Motor neuron (in vitro differentiated cells): ENCODE results near the gene CHI3L2. TPM values are rescaled to one million over a fixed set of nuclear protein-coding genes. Genes with fewer than 3 reads are reported as not detected.

Source experiments
- ATAC-seq, 8 experiments: fragments of 200-7000 bp; cut with Tn5 transposase; replicated peaks in 6 of 8; 2 replicates each; pipeline ENCODE4 v1.8.0; 2021; ENCODE audit warnings: mild to moderate bottlenecking in 8 of 8, moderate library complexity in 8 of 8
- H3K27ac ChIP-seq, 2 donors: fragments of 250-450 bp; sonication (Bioruptor Pico); 2 replicates each; pipeline ENCODE4 v1.9.0; 2021; ENCODE audit warnings: antibody characterized with exemption in 2 of 2, mild to moderate bottlenecking in 2 of 2, moderate library complexity in 1 of 2
- H3K4me1 ChIP-seq, 2 donors: fragments of 250-450 bp; sonication (Bioruptor Pico); replicated peaks in 1 of 2; 2 replicates each; pipeline ENCODE4 v1.6.1; 2021; ENCODE audit warnings: antibody characterized with exemption in 2 of 2, mild to moderate bottlenecking in 2 of 2, moderate library complexity in 1 of 2
- H3K4me3 ChIP-seq, 5 donors: fragments of 250-450 bp; sonication (Bioruptor Pico); 2 replicates each; pipeline ENCODE4 v1.9.0; 2021; ENCODE audit warnings: antibody characterized with exemption in 5 of 5, mild to moderate bottlenecking in 5 of 5, moderate library complexity in 4 of 5
- WGBS, 10 experiments: fragments of 450-650 bp; shearing (Covaris generic); methylation state at CpG; one replicate each; pipeline ENCODE4 v1.0.0; 2022; 5-methylcytosine and 5-hydroxymethylcytosine counted together
- in situ Hi-C, 9 experiments: fragments of 400-800 bp; cut with MboI; loops; one replicate each; pipeline ENCODE4 v1.15.0; 2021; ENCODE audit warnings: low sequenced_read_pairs in 9 of 9, low pct_unique_long_range_greater_than_20kb in 2 of 9; ENCODE audit not compliant: unreplicated experiment in 9 of 9
- total RNA-seq, 8 experiments: library from RNA; unstranded; fragments of 300-600 nt; gene quantifications; 2 replicates each; pipeline versions ENCODE4 v1.2.3 to v1.2.4, GENCODE V29; 2022

Gene CHI3L2
- total RNA-seq, 8 experiments from 2014 or later = 0.08 to 3.1 (median 0.88) TPM; not detected in 2

DNA sequence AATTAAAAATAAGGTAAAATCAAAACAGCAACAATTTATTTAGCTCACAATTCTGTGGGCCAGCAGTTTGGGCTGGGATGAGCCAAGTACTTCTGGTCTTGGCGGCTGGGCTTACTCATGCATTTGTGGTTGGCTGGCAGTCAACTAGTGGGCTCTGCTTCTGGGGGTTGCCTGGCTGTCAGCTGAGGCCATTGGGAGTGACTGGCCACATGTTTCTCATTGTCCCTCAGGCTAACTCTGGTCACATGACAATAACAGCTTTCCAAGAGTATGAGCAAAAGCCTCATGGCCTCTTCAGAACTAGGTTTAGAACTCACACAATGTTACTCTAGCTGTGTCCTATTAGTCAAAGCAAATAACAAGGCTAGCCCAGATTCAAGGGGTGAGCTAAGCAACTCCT, 47.6 kb downstream of the CHI3L2 start:
- WGBS, 10 experiments = 0 to 86% (median 0%) methylated on average over 1 of the region's 1 CpG; no CpG with 5 or more reads in 4 of the 10 experiments
- peak in 3 of 8 experiments; percentile 24 to 94 (median 90) for ATAC-seq
- in situ Hi-C loops = no loop called here
- H3K4me3 ChIP-seq = no peak overlapping the region
- peaks cover 9 to 15% of the 10 kb centered on the region in 2 donors for H3K4me1 ChIP-seq
- H3K27ac ChIP-seq = no peak overlapping the region

DNA sequence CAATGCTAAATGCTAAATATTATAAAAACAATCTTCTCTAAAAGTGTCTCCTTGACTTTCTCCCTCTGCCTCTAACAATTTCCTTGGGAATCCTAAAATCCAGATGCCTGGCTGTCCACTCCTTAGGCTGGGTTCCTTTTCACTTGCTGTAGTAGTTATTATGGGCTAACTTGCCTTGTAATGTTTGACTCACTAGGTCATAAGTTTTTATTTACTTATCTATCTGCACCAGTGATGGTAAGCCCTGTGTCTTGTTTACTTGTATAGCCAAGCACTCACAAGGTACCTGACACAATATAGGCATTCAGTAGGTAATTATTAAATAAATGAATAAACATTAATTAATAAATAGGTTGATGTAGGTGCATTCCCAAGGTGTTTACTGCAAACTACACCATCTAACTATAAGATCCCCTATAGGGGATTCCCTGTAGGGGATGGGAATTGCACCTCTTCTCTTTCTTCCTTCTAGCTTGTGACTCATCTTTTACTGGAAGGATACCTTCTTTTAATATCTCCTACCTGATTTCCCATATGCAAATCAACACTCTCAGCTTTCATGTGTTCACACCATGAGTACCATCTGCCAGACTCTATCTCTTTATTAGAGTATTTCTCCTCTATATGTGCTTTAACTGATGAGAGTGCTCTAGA, 48.4 kb downstream of the CHI3L2 start:
- ATAC-seq = no peak
- H3K4me3 ChIP-seq = no peak overlapping the region
- in situ Hi-C loops = no loop called here
- peaks cover 9 to 15% of the 10 kb centered on the region in 2 donors for H3K4me1 ChIP-seq
- H3K27ac ChIP-seq = no peak overlapping the region

DNA sequence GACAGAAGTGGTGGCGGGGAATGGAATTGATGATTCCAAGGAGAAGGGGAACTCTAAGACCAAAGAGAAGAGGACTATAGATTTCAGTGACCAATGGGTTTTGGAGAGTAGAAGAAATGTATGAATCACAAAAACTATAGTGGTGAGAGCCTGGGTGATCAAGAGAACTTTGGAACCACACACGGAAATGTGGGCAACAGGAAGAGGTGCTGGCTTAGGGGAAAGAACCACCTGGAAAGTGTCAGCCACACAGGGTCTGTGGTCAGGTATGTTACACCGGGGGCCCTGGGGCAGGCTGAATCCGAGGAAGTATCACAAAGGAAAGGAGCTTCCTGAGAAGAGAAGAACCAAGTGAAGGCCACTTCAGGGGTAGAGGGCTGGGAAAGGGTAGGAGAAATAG, 51.6 kb downstream of the CHI3L2 start:
- Histone ChIP-seq H3K27ac (no peak overlapping the region), H3K4me3 (no peak overlapping the region), H3K4me1 (no peaks in the 10 kb centered on the region)
- WGBS, 10 experiments = 0 to 100% (median 58%) methylated on average over 1 to 4 of the region's 4 CpGs
- no peak for ATAC-seq
- in situ Hi-C loops = no loop called here

DNA sequence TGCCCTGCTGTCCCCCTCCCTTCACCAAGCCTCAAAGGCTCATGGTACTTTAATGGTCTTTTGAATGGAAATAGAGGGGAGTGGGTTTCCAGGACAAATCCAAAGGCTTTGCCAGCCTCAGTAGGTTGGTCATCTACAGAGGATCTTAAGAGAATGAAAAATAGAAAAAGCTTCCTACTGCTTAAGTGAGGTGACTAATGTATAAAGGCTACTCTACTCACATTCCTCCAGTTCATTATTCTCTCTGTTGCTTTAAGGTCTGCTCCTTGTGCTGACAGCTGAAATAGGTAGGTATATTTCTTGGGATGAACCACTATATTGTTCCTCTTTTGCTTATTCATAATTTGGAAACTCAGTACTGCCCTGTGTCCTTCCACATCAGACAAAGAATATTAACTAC, 52.8 kb downstream of the CHI3L2 start:
- Histone ChIP-seq H3K27ac (no peak overlapping the region), H3K4me1 (no peaks in the 10 kb centered on the region), H3K4me3 (no peak overlapping the region)
- in situ Hi-C loops = no loop called here
- ATAC-seq = no peak

DNA sequence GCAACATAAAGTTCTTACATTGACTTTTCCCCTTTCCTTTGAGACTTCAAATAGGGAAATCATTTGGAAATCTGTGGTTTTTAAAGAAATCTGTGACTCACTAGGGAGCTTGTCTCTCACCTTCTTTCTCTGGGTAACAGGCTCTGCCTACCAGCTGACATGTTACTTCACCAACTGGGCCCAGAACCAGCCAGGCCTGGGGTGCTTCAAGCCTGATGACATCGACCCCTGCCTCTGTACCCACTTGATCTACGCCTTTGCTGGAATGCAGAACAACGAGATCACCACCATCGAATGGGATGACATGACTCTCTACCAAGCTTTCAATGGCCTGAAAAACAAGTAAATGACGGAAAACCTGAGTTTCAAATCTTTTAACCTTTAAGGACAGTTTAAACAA, 53.9 kb downstream of the CHI3L2 start:
- WGBS, 10 experiments = 13 to 100% (median 72%) methylated on average over 1 to 5 of the region's 5 CpGs; no CpG with 5 or more reads in 2 of the 10 experiments
- Histone ChIP-seq H3K4me1 (no peaks in the 10 kb centered on the region), H3K4me3 (no peak overlapping the region), H3K27ac (no peak overlapping the region)
- in situ Hi-C loops = no loop called here
- ATAC-seq = no peak

DNA sequence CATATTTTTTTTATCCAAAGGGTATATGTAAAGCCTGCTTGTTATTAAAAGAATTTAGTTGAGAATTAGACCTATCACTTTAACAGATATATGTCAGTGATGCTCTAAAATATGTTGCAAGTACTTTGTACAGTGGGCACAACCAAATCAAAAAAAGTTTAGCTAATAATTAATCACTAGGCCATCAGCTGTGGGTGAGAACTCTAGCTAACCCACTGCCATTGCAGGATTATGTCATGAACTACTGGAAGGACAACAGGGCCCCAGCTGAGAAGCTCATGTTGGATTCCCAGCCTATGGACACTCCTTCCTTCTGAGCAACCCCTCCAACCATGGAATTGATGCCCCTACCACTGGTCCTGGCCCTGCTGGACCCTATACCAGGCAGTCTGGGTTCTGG, 56.3 kb downstream of the CHI3L2 start:
- in situ Hi-C loops = no loop called here
- Histone ChIP-seq H3K4me3 (no peak overlapping the region), H3K4me1 (no peaks in the 10 kb centered on the region), H3K27ac (no peak overlapping the region)
- no peak for ATAC-seq

DNA sequence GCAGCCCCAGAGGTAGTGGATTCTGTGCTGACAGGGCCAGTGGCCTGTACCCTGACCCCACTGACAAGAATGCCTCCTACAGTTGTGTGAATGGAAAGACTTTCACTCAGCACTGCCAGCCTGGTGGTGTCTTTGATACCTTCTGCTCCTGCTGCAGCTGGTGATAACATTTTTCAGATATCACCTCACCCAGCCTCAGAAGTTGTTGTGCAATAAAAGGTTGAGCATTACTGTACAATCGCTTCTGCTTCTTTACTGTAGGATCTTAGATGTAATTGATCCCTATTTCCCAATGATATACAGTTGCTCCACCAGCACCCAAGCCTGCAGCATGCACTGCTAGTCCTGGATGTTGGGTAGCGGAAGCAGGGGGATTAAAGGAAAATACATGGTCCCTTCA, 58.4 kb downstream of the CHI3L2 start:
- H3K4me3 ChIP-seq = no peak overlapping the region
- ATAC-seq = no peak
- H3K4me1 ChIP-seq = no peaks in the 10 kb centered on the region
- H3K27ac ChIP-seq = no peak overlapping the region
- 20 to 100% (median 70%) methylated on average over 1 to 2 of the region's 2 CpGs; no CpG with 5 or more reads in 1 of the 10 experiments for WGBS, 10 experiments
- in situ Hi-C loops = no loop called here

DNA sequence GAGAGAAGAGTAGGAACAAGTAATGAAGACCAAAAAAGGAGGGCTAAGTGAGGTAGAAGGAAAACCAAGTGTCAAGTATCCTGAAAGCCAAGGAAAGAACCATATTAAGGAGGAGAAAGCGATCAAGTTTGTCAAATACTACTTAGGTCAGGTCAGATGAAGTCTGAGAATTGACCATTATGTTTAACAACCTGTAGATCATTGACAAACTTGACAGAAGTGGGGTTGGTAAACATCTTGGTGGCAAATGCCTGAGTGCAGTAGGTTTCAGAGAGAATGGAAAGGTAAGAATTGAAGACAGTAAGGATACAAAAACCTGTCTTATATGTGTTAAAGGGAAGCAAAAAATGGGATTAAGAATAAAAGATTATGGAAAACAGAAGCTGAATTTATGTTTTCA, 59.4 kb downstream of the CHI3L2 start:
- in situ Hi-C loops = no loop called here
- no peak for ATAC-seq

DNA sequence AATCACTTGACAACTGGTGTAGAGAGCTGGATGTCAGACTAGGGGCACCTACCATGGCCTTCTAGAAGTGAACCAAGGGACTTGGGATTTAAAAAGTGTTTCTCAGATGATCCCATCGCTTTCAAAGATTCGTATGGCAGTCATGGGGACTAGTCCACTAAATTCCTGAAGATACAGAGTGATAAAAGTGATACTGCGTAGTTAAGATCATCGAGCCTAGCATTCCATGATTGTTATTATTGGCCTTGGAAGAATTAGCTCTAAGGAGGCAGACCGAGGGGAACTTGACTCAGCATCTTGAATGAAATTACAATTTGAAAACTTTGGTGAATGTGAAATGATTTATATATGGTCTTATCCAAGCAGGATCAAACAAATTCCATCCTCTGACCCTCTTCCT, 61.9 kb downstream of the CHI3L2 start:
- 0 to 53% (median 16%) methylated on average over 1 to 5 of the region's 5 CpGs; no CpG with 5 or more reads in 2 of the 10 experiments for WGBS, 10 experiments
- no peak overlapping the region for H3K4me3 ChIP-seq
- no peaks in the 10 kb centered on the region for H3K4me1 ChIP-seq
- in situ Hi-C loops = no loop called here
- ATAC-seq = no peak
- H3K27ac ChIP-seq = no peak overlapping the region

More for the DNA sequence above, 59.4 kb downstream of the CHI3L2 start:
- Histone ChIP-seq H3K27ac (no peak overlapping the region), H3K4me1 (no peaks in the 10 kb centered on the region), H3K4me3 (no peak overlapping the region)
- 0 to 35% (median 0%) methylated on average over 1 of the region's 1 CpG; no CpG with 5 or more reads in 3 of the 10 experiments for WGBS, 10 experiments

DNA sequence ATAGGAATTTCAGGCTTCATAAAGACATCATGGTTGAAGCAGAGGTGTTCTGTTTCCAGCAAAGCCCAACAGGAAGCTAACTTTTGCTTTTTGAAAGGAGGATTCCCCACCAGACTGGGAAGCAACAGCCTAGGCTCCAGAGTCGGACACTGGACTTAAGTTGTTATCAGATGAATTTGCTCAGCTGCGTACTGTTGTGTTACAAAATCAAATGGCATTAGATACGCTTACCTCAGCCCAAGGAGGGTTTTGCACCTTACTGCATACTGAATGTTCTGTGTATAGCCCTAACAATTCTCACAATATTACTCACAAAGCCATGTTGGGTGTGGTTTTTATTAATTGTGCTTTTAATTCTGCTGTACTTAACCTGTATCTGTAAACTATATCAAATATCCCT, 62.6 kb downstream of the CHI3L2 start:
- no peak overlapping the region for H3K27ac ChIP-seq
- in situ Hi-C loops = no loop called here
- WGBS, 10 experiments = 17 to 100% (median 50%) methylated on average over 1 to 3 of the region's 3 CpGs; no CpG with 5 or more reads in 2 of the 10 experiments

DNA sequence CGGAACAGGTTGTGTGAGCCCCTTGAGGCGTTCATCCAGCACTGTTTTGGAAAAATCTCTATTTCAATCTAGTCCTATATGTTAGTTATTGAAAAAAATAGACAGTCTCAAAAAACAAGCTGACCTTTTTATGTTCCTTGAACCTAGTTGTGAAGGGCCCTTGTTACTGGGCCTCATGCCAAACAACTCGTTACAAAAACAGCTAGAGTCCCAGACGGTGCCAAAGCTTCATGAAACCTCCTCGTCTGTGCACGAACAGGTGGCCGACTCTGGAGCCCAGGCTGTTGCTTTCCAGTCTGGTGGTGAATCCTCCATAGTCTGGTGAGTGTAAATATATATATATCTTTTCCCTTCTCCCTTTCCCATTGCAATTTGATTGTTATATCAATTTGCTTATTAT, 63.1 kb downstream of the CHI3L2 start, which contains the start of gene CHIA:
CHIA (plus strand) TSS at position 222 of the 400 bp plus-strand sequence. CDS start 19,617 bp downstream, outside the sequence.
- no peaks in the 10 kb centered on the region for H3K4me1 ChIP-seq
- H3K4me3 ChIP-seq = no peak within 1 kb of the TSS
- in situ Hi-C loops = no loop called here
- no peak within 1 kb of the TSS for H3K27ac ChIP-seq
- no peak for ATAC-seq
- 10 to 94% (median 72%) methylated on average over 2 to 7 of the region's 7 CpGs; no CpG with 5 or more reads in 2 of the 10 experiments for WGBS, 10 experiments

More for the DNA sequence above, 62.6 kb downstream of the CHI3L2 start:
- no peak for ATAC-seq
- no peak overlapping the region for H3K4me3 ChIP-seq
- no peaks in the 10 kb centered on the region for H3K4me1 ChIP-seq

Other genes starting within 250 kb of the CHI3L2 start
- gene DRAM2, start 87.6 kb upstream of the CHI3L2 start, total RNA-seq = 10 to 100 TPM; 26.8 to 50.3 (median 42.4) TPM
- gene CEPT1, start 87.5 kb upstream of the CHI3L2 start, total RNA-seq = 10 to 100 TPM; 18.7 to 48.5 (median 28.6) TPM
- gene DENND2D, start 27.1 kb upstream of the CHI3L2 start, total RNA-seq = 10 to 100 TPM in 1 of 8 experiments, 1 to 10 TPM in 3, under 1 TPM in 4; 0.36 to 23.4 (median 1.4) TPM
- under 1 TPM in 4 of 8 experiments, not detected in 4; 0.09 to 0.47 (median 0.16) TPM for gene CHIA, start 63.1 kb downstream of the CHI3L2 start, total RNA-seq
- 1 to 10 TPM; 1.3 to 4.7 (median 3.1) TPM for gene OVGP1, start 200.0 kb downstream of the CHI3L2 start, total RNA-seq
- gene WDR77, start 221.5 kb downstream of the CHI3L2 start, total RNA-seq = 10 to 100 TPM; 17.4 to 50.8 (median 30.5) TPM
- gene ATP5PB, start 221.8 kb downstream of the CHI3L2 start, total RNA-seq = 100 to 1,000 TPM; 219 to 363 (median 246) TPM
- gene C1orf162, start 246.3 kb downstream of the CHI3L2 start, total RNA-seq = 1 to 10 TPM in 3 of 8 experiments, under 1 TPM in 5; 0.49 to 4.4 (median 0.82) TPM